K562 (cell line): ENCODE results near the gene TMEM120A.

Experiments used
- ARID4B ChIP-seq: sonication (generic); formaldehyde crosslinking; IDR thresholded peaks from 2 replicates; pipeline ENCODE4 v1.8.0; 2022; ENCODE audit warnings: mild to moderate bottlenecking, missing genetic modification reagents
- ATF1 ChIP-seq, 2 experiments: fragments of 450-650 bp in 1 of 2; IDR thresholded peaks; 2 replicates each; pipeline ENCODE4 v1.6.1; 2016; ENCODE audit warnings: missing compliant biosample characterization in 1 of 2, missing genetic modification characterization in 1 of 2
- FOXP1 ChIP-seq: sonication (generic); formaldehyde crosslinking; IDR thresholded peaks from 2 replicates; pipeline ENCODE4 v1.8.0; 2022; ENCODE audit warnings: mild to moderate bottlenecking, missing genetic modification reagents
- MAX ChIP-seq: sonication (generic); formaldehyde crosslinking; IDR thresholded peaks from 2 replicates; pipeline ENCODE4 v1.9.0; 2022; ENCODE audit warnings: mild to moderate bottlenecking, missing genetic modification reagents
- RAD51 ChIP-seq: fragments of 450-650 bp; IDR thresholded peaks from 2 replicates; pipeline ENCODE4 v1.7.1; 2016; ENCODE audit warnings: low read depth, mild to moderate bottlenecking, borderline replicate concordance
- TOE1 ChIP-seq, 2 experiments: fragments of 450-650 bp in 1 of 2; sonication (generic) in 1 of 2; formaldehyde crosslinking in 1 of 2; IDR thresholded peaks; 2 replicates each; pipeline versions ENCODE4 v1.7.1 to v1.8.0; 2016 to 2022; ENCODE audit warnings: borderline replicate concordance in 2 of 2, mild to moderate bottlenecking in 2 of 2, antibody characterized with exemption in 1 of 2, inconsistent platforms in 1 of 2, low read depth in 1 of 2, missing genetic modification reagents in 1 of 2, moderate library complexity in 1 of 2
- ZNF384 ChIP-seq: IDR thresholded peaks from 2 replicates; pipeline ENCODE4 v1.6.1; 2012; ENCODE audit warnings: low read depth, low read length, improper control_type of control experiment
- ZNF778 ChIP-seq: fragments of 450-650 bp; formaldehyde crosslinking; IDR thresholded peaks from 2 replicates; pipeline ENCODE4 v1.4.0; 2020; ENCODE audit warnings: mild to moderate bottlenecking, moderate library complexity
- TF ChIP-seq, protein P1 (sequence below), 3 experiments: IDR thresholded peaks in 2 of 3; conservative IDR thresholded peaks in 1 of 3; 2 replicates each; pipeline ENCODE4 v1.5.1; 2011 to 2012; ENCODE audit warnings: low read length in 3 of 3, mild to moderate bottlenecking in 3 of 3, control low read depth in 2 of 3, improper control_type of control experiment in 1 of 3, inconsistent platforms in 1 of 3, low read depth in 1 of 3, mixed read lengths in 1 of 3, moderate library complexity in 1 of 3; ENCODE audit not compliant: insufficient read depth in 2 of 3
- TF ChIP-seq, protein P2 (sequence below), 2 experiments: IDR thresholded peaks; 2 replicates each; pipeline ENCODE4 v1.6.1; 2011; ENCODE audit warnings: borderline replicate concordance in 1 of 2, control low read depth in 1 of 2, low read depth in 1 of 2, low read length in 1 of 2, mild to moderate bottlenecking in 1 of 2, mixed read lengths in 1 of 2, moderate library complexity in 1 of 2; ENCODE audit not compliant: insufficient read depth in 1 of 2, insufficient read length in 1 of 2, poor library complexity in 1 of 2, severe bottlenecking in 1 of 2; ENCODE audit errors: extremely low read depth in 1 of 2
- TF ChIP-seq, protein P3 (sequence below), 2 experiments: fragments of 450-650 bp; IDR thresholded peaks; 2 replicates each; pipeline ENCODE4 v1.6.1; 2016

DNA sequence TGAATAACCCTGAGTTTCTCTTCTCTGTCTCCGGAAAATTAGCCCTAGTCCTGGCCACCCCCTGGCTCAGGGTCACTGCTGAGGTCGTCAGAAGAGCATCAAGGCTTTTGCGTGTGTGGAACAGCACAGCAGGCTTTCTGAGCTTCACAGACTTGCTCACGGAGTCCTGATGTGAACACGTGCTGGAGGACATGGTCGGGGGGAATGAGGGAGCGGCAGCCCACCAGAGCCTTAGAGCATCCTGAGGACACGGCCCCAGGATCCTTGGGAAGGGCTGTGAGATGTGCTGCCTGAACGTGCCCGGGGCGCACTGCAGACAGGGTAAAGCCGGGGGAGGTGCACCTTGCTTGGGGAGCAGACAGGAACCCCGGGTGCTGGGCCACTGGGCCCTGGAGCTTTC is 28.8 kb downstream of the TMEM120A start:
- TF ChIP-seq, protein P1, sequence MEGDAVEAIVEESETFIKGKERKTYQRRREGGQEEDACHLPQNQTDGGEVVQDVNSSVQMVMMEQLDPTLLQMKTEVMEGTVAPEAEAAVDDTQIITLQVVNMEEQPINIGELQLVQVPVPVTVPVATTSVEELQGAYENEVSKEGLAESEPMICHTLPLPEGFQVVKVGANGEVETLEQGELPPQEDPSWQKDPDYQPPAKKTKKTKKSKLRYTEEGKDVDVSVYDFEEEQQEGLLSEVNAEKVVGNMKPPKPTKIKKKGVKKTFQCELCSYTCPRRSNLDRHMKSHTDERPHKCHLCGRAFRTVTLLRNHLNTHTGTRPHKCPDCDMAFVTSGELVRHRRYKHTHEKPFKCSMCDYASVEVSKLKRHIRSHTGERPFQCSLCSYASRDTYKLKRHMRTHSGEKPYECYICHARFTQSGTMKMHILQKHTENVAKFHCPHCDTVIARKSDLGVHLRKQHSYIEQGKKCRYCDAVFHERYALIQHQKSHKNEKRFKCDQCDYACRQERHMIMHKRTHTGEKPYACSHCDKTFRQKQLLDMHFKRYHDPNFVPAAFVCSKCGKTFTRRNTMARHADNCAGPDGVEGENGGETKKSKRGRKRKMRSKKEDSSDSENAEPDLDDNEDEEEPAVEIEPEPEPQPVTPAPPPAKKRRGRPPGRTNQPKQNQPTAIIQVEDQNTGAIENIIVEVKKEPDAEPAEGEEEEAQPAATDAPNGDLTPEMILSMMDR (IDR thresholded peaks at IDR 0.05 in 2 of 3, conservative IDR thresholded peaks at IDR 0.05 in 1 of 3; ENCODE audit: insufficient read depth in 2 of 3, low read depth in 1 of 3, low read length in 3 of 3): no peak
- TF ChIP-seq RAD51 (no peak), ZNF384 (no peak), ATF1 (CRISPR knock-in tag; IDR thresholded peaks at IDR 0.05) (no peak), ATF1 (tag; IDR thresholded peaks at IDR 0.05) (no peak), ARID4B (no peak), ZNF778 (CRISPR knock-in tag) (no peak), MAX (CRISPR knock-in tag) (no peak), FOXP1 (CRISPR knock-in tag) (no peak), TOE1 (IDR thresholded peaks at IDR 0.05; ENCODE audit: borderline replicate concordance) (no peak), TOE1 (CRISPR knock-in tag; IDR thresholded peaks at IDR 0.05; ENCODE audit: borderline replicate concordance, low read depth) (no peak)
- TF ChIP-seq, protein P2, sequence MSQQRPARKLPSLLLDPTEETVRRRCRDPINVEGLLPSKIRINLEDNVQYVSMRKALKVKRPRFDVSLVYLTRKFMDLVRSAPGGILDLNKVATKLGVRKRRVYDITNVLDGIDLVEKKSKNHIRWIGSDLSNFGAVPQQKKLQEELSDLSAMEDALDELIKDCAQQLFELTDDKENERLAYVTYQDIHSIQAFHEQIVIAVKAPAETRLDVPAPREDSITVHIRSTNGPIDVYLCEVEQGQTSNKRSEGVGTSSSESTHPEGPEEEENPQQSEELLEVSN (IDR thresholded peaks at IDR 0.05; ENCODE audit: borderline replicate concordance in 1 of 2, extremely low read depth in 1 of 2, insufficient read depth in 1 of 2, insufficient read length in 1 of 2, low read depth in 1 of 2, low read length in 1 of 2, poor library complexity in 1 of 2, severe bottlenecking in 1 of 2): no peak
- TF ChIP-seq, protein P3, sequence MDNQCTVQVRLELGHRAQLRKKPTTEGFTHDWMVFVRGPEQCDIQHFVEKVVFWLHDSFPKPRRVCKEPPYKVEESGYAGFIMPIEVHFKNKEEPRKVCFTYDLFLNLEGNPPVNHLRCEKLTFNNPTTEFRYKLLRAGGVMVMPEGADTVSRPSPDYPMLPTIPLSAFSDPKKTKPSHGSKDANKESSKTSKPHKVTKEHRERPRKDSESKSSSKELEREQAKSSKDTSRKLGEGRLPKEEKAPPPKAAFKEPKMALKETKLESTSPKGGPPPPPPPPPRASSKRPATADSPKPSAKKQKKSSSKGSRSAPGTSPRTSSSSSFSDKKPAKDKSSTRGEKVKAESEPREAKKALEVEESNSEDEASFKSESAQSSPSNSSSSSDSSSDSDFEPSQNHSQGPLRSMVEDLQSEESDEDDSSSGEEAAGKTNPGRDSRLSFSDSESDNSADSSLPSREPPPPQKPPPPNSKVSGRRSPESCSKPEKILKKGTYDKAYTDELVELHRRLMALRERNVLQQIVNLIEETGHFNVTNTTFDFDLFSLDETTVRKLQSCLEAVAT (IDR thresholded peaks at IDR 0.05): no peak
